ENCODE data around the gene SLC4A5.
"Not testable (repeated sequence)": the region's sequence is repeated elsewhere in the genome, so short reads cannot be mapped to it uniquely, and the experiment has no call there.

Gene SLC4A5

DNA sequence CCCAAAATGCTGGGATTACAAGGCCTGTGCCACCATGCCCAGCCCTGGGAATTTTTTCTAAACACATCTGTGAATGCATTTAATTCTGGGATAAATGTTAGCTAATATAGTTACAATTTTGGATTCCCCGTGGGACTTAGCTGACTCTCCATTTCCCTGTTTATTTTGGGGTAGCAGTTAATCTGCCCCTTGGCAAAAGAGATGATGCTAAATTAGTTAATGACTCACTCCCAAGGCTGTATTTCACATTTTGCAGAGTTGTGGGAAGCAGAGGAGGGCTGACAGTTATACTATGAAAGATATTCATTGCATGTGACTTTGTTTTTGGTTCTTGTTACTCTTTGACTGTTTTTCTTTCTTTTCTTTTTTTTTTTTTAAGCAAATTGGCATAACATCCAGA is 141.6 kb downstream of the SLC4A5 start:
- DNase-seq (ENCODE audit: low read depth, low spot score), result no peak

DNA sequence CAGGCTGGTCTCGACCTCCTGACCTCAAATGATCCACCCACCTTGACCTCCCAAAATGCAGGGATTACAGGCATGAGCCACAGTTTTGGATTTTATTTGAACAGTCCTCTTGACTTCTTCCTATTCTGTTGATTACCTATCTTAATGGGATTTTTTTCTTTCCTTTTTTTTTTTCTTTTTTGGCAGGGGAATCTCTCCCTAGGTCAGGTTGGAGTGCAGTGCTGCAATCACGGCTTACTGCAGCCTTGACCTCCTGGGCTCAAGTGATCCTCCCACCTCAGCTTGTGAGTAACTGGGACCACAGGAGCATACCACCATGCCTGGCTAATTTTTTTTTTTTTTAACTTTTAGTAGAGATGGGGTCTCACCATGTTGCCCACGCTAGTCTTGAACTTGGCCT is 142.0 kb downstream of the SLC4A5 start:
- no peak for DNase-seq (ENCODE audit: low read depth, low spot score)

DNA sequence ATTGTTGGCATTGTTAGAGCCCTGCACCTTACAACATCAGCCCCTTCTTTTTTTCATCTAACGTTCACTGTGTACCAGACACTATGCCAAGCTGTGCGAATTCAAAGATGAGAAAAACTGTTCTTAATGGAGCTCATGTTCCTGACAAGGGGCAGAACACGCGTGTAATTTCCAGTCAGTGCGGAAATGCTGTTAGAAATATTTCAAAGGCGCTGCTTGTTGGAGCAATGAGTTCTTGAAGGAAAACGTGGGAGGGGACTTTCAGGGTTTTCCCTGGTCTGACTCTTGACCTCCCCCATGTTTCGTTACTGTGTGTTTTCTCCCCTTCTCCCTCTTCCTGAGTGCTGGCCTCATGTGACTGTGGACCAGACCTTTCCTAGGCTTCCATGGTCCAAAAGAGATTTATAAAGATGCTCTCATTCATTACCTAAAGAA is 143.3 kb downstream of the SLC4A5 start:
- no peak for DNase-seq (ENCODE audit: low read depth, low spot score)

DNA sequence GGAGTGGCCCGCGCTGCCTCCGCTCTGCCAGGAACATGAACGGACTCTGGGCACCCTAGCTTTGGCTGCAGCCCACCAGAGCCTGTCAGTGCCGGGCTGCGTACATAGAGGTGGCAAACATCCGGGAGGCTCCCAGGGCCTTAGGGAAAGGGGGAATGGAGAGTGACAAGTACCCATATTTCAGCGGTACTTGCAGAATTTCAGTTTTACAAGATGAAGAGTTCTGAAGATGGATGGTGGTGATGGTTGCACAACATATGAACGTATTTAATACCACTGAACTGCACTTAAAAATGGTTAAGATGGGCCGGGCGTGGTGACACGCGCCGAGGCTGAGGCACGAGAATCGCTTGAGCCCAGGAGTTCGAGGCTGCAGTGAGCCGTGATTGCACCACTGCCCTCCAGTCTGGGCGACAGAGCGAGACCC is 143.9 kb downstream of the SLC4A5 start:
- no peak for DNase-seq (ENCODE audit: low read depth, low spot score)

DNA sequence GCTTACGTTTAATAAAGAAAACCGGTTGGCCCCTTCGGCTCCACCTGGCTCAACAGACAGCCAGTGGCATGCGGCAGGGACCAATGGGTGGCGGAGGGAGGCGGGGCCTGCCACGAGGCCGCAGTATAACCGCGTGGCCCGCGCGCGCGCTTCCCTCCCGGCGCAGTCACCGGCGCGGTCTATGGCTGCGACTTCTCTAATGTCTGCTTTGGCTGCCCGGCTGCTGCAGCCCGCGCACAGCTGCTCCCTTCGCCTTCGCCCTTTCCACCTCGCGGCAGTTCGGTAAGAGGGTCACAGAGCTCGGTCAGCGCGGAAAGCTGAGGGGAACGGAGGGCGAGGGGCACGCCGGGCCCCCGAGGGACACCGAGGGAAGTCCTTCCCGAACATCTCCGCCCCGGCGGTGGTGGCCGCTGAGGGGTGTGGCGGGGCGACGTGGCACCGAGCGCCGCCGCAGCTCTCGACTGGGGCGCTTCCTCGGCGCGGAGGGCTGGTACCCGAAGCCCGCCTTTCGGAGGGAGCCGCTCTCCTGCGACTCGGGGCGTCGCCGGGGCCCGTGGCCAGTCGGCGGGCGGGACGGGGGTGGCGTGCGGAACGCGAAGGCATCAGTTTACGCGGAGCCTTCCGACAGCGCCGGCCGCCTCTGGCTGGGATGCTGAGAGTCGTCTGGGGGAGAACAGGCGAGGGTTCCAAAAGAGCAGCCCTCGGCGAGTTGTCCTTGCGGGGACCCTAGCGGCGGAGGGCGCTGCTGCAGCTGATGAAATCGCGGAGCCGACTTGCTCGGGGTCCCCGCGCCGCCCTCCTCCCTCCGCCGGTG is 144.5 kb downstream of the SLC4A5 start, which contains the start of gene MTHFD2:
Gene MTHFD2, plus strand, starts transcription at position 155 of the 814 bp plus-strand sequence. Its CDS starts 27 bp downstream, at position 182.
- peak; percentile 73 for DNase-seq (ENCODE audit: low read depth, low spot score)

DNA sequence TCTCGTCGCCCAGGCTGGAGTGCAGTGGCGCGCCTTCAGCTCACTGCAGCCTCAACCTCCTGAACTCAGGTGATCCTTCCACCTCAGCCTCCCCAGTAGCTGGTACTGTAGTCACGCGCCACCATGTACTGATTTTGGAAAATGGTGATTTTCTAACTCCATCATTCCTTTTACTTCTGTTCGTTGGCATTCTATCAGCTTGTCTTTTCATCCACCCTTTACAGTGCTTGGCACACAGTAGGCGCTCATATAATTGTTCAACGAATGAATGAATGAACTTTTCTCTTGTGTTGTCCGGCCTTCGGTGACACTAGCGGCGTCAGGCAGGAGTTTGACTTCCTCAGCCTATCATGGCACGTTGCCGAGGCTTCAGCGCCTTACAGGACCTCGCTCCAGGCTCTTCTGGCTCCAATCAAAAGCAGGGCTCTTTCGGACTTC is 145.2 kb downstream of the SLC4A5 start:
- DNase-seq (ENCODE audit: low read depth, low spot score), result no peak

DNA sequence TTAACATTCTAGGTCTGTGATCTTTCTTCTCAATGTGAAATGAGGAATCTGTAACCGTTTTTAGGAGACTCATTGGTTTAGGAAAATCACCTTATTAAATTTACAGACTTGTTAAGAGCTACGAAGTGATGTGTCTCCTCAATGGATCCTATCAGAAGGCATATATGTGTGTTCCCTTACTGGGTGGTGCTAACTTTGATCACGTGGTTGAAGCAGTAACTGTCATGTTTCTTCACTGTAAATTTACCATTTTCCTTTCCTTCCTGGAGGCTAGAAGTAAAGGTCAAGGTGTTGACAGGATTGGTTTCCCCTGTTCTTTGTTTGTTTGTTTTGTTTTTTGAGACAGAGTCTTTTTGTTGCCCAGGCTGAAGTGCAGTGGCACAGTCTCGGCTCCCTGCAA is 146.2 kb downstream of the SLC4A5 start:
- no peak for DNase-seq (ENCODE audit: low read depth, low spot score)

DNA sequence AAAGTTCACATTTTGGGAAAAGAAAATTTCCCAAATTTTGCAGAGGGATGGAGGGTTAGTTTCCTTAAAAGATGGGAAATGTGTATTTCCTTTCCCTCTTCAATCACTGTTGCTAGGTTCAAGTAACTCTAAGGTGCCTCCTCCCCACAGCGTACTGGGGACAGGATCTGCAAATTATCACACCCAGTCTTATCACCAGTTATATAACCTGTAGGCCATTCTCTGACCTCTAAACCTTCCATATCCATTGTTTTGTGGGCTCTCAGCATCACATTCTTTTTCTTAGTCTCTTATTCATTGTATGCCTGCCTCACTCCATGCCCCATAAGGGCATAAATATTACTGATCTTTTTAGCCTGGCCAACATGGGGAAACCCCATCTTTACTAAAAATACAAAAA is 148.4 kb downstream of the SLC4A5 start:
- no peak for DNase-seq (ENCODE audit: low read depth, low spot score)

DNA sequence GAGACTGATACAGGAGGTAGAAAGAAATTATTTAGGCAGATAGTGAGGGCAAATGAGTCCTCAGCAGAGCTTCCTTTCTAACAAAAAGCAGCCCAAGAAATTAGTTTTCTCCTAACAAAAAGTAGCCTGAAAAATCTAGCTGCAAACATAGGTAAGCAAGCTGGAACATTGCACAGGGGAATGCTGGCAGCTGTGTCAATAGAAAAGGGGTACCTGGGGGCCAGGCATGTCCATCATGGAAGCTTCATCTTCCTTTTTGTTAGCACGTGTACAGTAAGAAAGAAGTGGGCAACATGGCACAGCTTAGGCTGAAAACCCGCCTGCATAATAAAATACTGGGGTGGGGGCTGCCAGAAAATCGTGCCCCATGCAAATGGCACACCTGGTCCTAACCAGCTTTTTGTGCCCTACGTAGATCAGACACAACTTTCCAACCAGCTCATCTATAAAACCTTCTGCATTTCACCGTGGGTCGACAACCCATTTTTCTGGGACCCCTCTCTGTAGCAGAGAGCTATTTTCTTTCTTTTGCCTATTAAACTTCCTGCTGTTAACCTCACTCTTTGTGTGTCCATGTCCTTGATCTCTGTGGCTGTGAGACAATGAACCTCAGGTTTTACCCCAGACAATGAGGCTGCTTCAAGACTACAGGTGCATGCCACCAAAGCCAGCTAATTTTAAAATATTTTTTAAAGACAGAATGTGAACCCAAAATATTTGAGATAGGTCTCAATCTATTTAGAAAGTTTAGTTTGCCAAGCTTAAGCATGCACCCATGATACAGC is 151.4 kb downstream of the SLC4A5 start:
- no peak for DNase-seq (ENCODE audit: low read depth, low spot score)

DNA sequence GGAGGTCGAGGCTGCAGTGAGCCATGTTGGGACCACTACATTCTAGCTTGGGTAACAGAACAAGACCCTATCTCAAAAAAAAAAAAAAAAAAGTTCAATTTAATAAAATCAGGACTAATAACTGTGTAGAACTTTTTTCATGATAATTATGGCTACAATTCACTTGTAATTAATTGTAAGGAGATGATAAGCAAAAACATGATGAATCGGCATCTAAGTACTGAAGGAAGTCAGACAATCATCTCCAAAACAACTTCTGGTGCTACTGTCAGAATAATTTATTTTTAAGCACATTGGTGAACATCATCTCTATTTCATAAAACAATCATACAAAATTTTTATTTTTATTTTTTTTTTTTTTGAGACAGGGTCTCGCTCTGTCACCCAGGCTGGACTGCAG is 154.5 kb downstream of the SLC4A5 start:
- no peak for DNase-seq (ENCODE audit: low read depth, low spot score)

DNA sequence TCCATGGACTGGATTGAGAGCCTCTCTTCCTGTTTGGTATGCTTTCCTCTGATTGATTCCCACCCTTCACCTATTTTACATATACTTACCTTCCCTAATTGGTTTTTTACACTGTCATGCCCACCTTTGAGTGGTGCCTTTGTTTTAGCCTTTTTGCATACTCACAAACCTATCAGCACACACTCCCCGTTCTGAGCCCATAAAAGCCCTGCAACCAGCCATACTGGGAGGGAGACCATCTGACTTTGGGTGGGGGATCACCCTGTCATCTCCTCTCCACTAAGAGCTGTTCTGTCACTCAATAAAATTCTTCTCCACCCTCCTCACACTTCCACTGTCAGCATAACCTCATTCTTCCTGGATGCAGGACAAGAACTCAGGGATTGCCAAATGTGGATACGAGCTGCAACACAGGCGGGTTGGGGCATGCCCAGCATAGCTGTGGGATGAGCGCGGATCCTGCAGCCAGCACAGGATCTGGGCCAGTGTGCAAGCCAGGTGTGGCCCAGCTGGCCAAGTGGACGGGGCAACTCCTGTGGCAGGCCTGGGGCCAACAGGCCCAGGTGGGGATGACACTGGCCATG is 155.1 kb downstream of the SLC4A5 start:
- DNase-seq (ENCODE audit: low read depth, low spot score), result no peak

DNA sequence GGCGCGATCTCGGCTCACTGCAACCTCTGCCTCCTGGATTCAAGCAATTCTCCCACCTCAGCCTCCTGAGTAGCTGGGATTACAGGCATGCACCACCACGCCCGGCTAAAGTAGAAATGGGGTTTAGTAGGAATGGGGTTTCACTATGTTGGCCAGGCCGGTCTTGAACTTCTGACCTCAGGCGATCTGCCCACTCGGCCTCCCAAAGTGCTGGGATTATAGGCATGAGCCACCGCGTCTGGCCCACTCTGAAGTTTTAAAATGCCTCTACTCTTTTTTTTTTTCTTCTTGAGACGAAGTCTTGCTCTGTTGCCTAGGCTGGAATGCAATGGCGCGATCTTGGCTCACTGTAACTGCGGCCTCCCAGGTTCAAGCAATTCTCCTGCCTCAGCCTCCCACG is 156.5 kb downstream of the SLC4A5 start:
- not testable (repeated sequence) for DNase-seq (ENCODE audit: low read depth, low spot score)

DNA sequence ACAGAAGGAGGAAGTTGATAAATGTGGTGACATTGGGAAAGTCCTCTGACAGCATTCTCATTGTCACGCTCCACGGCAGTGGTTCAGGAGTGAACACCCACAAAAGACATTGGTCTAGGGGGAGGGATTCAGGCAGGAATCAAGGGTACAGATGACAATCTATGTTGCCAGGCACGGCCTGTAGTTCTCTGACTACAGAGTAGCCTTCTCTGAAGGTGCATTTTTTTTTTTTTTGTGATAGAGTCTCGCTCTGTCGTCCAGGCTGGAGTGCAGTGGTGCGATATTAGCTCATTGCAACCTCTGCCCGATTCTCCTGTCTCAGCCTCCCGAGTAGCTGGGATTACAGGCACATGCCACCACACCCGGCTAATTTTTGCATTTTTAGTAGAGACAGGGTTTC is 157.2 kb downstream of the SLC4A5 start:
- no peak for DNase-seq (ENCODE audit: low read depth, low spot score)

DNA sequence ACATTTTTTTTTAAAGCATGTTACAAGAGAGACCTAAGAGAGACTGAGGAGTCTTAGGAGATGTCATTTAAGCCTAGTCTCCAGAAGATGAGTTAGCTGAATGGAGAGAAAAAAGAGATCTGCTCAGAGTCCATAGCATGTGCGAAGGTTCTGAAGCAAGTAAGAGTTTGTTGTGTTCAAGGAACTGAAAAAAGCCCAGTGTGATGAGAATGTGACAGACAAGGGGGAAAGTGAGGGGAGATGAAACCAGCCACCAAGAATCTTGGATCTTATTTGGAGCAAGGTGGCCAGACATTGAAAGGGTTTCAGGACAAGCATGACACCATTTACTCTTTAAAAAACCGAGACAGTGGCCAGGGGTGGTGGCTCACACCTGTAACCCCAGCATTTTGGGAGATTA is 159.3 kb downstream of the SLC4A5 start:
- DNase-seq (ENCODE audit: low read depth, low spot score), result no peak

DNA sequence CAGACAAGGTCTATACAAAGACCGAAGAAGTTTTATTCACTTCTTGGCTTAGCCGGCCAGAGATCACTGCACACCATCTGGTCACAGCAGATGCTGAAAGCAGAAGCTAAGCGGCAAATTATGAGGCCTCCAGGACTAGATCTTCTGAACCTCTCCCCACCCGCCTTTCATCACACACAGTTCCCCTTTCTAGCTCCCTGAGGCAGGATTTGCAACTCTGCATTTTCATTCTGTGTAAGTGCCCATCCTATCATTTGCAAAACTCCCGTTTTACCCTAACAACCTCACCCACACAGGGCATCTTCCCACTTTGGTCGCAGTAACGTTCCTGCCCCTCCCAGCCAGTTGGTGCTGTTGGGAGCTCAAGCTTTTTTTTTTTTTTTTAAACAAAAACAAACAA is 161.5 kb downstream of the SLC4A5 start:
- no peak for DNase-seq (ENCODE audit: low read depth, low spot score)

DNA sequence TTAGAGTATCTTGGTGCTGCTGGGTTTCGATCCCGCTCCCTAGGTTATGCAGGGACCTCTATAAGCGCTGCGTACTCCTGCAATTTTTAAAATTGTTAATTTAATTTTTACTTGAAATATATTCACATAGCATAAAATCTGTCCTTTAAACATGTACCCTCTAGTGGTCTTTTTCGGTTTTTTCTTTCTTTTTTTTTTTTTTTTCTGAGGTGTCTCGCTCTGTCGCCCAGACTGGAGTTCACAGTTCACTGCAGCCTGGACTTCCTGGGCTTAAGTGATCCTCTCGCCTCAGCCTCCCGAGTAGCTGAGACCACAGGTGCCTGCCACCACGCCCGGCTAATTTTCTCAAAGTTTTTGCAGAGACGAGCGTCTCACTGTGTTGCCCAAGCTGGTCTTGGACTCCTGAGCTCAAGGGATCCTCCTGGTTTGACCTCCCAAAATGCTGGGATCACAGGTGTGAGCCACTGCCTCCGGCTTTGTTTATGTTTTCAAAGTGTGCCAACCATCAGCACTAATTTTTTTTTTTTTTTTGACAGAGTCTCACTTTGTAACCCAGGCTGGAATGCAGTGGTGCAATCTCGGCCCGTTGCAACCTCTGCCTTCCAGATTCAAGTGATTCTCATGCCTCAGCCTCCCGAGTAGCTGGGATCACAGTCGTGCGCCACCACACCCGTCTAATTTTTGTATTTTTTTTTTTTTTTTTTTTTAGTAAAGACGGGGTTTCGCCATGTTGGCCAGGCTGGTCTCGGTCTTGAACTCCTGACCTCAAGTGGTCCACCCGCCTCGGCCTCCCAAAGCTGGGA is 164.0 kb downstream of the SLC4A5 start:
- no peak for DNase-seq (ENCODE audit: low read depth, low spot score)

DNA sequence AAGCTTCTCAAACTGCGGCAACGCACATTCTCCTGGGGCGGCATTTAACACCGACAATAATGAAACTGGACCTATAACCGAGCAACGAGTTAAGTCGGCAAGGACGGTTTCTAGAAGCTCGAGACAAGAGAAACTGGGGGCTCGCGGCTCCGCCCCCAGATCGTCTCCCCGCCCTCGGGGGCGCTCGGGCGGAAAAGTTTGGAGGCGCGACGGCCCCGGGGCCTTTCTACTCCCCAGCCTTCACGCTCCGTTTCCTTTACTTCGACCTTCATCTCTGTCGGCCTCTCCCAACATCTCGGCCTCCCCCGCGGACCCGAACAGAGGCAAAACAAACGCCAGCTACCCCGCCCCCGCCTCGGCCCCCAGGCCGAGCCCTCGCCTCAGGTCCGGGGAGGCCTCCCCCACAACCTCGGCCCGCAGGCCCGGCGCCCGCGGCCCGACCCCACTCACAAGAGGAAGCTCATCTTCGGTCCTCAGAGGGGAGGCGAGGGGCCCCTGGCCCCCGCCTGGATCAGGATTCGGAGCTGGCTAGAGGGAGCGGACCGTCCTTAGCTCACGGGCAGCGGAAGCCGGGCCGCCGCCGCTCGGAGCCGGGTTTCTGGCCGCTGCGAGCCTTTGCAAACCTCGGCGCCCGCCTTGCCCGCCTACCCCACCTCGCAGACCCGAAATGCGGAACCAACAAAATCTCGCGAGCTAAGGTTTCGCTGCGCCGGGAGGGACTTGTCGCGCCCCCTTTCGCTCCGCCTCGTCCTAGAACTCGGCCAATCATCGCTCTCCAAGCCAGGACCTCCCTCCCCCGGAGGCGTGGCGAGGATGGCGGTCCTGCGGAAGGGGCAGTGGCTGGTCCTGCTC is 164.8 kb downstream of the SLC4A5 start, which contains the start of gene MOB1A:
Gene MOB1A, minus strand, starts transcription at position 669 of the 852 bp plus-strand sequence. Its CDS starts 205 bp downstream, at position 464.
- peak; percentile 94 for DNase-seq (ENCODE audit: low read depth, low spot score)

DNA sequence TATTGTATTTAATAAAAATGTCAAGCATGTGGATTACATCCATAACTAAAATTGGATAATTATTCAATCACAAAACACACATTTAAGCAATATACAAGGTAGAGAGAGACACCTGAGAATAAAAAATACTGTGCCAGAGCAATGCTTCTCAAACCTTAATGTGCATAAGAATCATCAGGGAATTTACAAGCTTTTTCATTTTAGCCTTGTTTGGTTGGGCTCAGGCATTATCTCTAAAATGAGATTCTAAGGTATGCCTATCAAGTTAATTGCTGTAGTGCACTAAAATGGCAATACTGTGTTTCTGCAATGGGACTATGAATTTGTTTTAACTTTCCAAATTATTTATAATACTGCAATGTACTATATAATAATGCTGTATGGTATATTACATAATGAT is 165.5 kb downstream of the SLC4A5 start:
- no peak for DNase-seq (ENCODE audit: low read depth, low spot score)

DNA sequence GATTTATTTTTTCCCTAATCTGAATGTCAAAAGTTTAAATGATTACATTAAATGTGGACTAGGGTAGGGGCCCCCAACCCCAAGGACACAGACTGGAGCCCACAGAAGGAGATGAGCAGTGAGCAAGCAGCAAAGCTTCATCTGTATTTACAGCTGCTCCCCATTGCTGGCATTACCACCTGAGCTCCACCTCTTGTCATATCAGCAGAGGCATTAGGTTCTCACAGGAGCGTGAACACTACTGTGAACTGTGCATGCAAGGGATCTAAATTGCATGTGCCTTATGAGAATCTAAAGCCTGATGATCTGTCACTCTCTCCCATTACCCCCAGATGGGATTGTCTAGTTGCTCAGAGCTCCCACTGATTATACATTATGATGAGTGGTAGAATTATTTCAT is 168.3 kb downstream of the SLC4A5 start:
- no peak for DNase-seq (ENCODE audit: low read depth, low spot score)

DNA sequence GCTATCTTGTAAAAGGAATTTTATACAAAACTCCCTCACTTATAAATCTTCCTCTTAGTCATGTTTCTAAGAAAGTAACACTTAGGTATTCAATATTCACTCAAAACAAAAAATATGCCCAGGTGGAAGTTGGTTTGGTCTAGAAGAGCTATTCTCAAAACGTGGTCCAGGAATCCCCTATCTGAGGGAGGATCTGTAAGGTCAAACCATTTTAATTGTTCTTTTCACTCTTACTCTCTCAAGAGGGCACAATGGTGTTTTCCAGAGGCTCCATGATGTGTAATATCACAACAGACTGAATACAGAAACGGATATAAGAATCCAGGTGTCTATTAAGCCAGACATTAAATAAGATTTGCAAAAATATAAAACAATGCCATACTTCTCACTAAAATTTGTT is 174.5 kb downstream of the SLC4A5 start:
- DNase-seq (ENCODE audit: low read depth, low spot score), result no peak
